Neural cell (in vitro differentiated cells): ENCODE results near the gene SLC22A14. TPM values are rescaled to one million over a fixed set of nuclear protein-coding genes. Genes with fewer than 3 reads are reported as not detected.

Experiments
- H2AFZ ChIP-seq: fragments of 200-600, 300-800 bp; sonication (generic), shearing (Covaris generic); 2 replicates; pipeline ENCODE4 v1.6.0; 2014; ENCODE audit warnings: low read depth, mild to moderate bottlenecking, antibody characterized with exemption, low read length, moderate library complexity
- H3F3A ChIP-seq: fragments of 200-600 bp; shearing (Covaris generic); 2 replicates; pipeline ENCODE4 v1.6.1; 2016; ENCODE audit warnings: mild to moderate bottlenecking, moderate library complexity, mixed read lengths, antibody characterized with exemption, low read length; ENCODE audit not compliant: insufficient read depth, poor library complexity, severe bottlenecking
- H3K27ac ChIP-seq: fragments of 200-600, 300-800 bp; sonication (generic), shearing (Covaris generic); 2 replicates; pipeline ENCODE4 v1.5.1; 2014; ENCODE audit warnings: mild to moderate bottlenecking, low read length, moderate library complexity
- H3K27me3 ChIP-seq: fragments of 300-800, 200-600 bp; sonication (generic), shearing (Covaris generic); 2 replicates; pipeline ENCODE4 v1.6.0; 2014; ENCODE audit warnings: mild to moderate bottlenecking, low read depth, low read length, moderate library complexity; ENCODE audit not compliant: insufficient read depth
- H3K36me3 ChIP-seq: fragments of 300-800, 200-600 bp; sonication (generic), shearing (Covaris generic); 2 replicates; pipeline ENCODE4 v1.5.1; 2014; ENCODE audit warnings: mild to moderate bottlenecking, antibody characterized with exemption, low read length, moderate library complexity; ENCODE audit not compliant: insufficient read depth
- H3K4me2 ChIP-seq: fragments of 300-800, 200-600 bp; sonication (generic), shearing (Covaris generic); 2 replicates; pipeline ENCODE4 v1.6.0; 2014; ENCODE audit warnings: mild to moderate bottlenecking, low read length
- H3K4me3 ChIP-seq: fragments of 300-800, 200-600 bp; sonication (generic), shearing (Covaris generic); 2 replicates; pipeline ENCODE4 v1.5.1; 2014; ENCODE audit warnings: mild to moderate bottlenecking, low read length, moderate library complexity
- H3K79me2 ChIP-seq: fragments of 200-600 bp; shearing (Covaris generic); replicated peaks from 2 replicates; pipeline ENCODE4 v1.6.0; 2014; ENCODE audit warnings: mild to moderate bottlenecking, low read length, moderate library complexity; ENCODE audit not compliant: insufficient read depth
- H3K9ac ChIP-seq: fragments of 300-800, 200-600 bp; sonication (generic), shearing (Covaris generic); 2 replicates; pipeline ENCODE4 v1.6.1; 2016; ENCODE audit warnings: mild to moderate bottlenecking, low read length, mixed read lengths
- H3K9me2 ChIP-seq: fragments of 200-600 bp; shearing (Covaris generic); 2 replicates; pipeline ENCODE4 v1.6.1; 2016; ENCODE audit warnings: mild to moderate bottlenecking, low read length, mixed read lengths; ENCODE audit not compliant: insufficient read depth
- H3K9me3 ChIP-seq: fragments of 200-600, 300-800 bp; sonication (generic), shearing (Covaris generic); 2 replicates; pipeline ENCODE4 v1.6.1; 2016; ENCODE audit warnings: mild to moderate bottlenecking, mixed run types, low read length, moderate library complexity, mixed read lengths
- H4K20me1 ChIP-seq: fragments of 200-600 bp; shearing (Covaris generic); 2 replicates; pipeline ENCODE4 v1.6.1; 2016; ENCODE audit warnings: mild to moderate bottlenecking, mixed run types; ENCODE audit not compliant: insufficient read depth
- EP300 ChIP-seq: fragments of 450-650 bp; conservative IDR thresholded peaks from 2 replicates; pipeline ENCODE4 v1.6.1; 2014; ENCODE audit warnings: antibody characterized with exemption, mild to moderate bottlenecking, moderate library complexity; ENCODE audit not compliant: poor library complexity, severe bottlenecking
- EZH2 ChIP-seq: fragments of 200-600, 300-800 bp; shearing (Covaris generic), sonication (generic); IDR thresholded peaks from 2 replicates; pipeline ENCODE4 v1.6.1; 2014; ENCODE audit warnings: antibody characterized with exemption, low read length, borderline replicate concordance, mild to moderate bottlenecking; ENCODE audit not compliant: insufficient read depth, poor library complexity, severe bottlenecking
- MXI1 ChIP-seq: fragments of 450-650 bp; conservative IDR thresholded peaks from 2 replicates; pipeline ENCODE4 v1.6.1; 2014; ENCODE audit warnings: antibody characterized with exemption, mild to moderate bottlenecking; ENCODE audit not compliant: poor library complexity, severe bottlenecking
- POLR2AphosphoS5 ChIP-seq: IDR thresholded peaks from 2 replicates; pipeline ENCODE4 v1.6.1; 2012
- RAD21 ChIP-seq: fragments of 450-650 bp; conservative IDR thresholded peaks from 2 replicates; pipeline ENCODE4 v1.6.1; 2014; ENCODE audit warnings: antibody characterized with exemption, mild to moderate bottlenecking, moderate library complexity
- SMC3 ChIP-seq: fragments of 450-650 bp; conservative IDR thresholded peaks from 2 replicates; pipeline ENCODE4 v1.6.1; 2014; ENCODE audit warnings: antibody characterized with exemption, mild to moderate bottlenecking, moderate library complexity; ENCODE audit not compliant: poor library complexity
- TAF1 ChIP-seq: IDR thresholded peaks from 2 replicates; pipeline ENCODE4 v1.6.1; 2012; ENCODE audit warnings: low read depth
- polyA plus RNA-seq: library from polyadenylated mRNA; depleted of rRNA; stranded (reverse); fragments of >200 nt; gene quantifications from 2 replicates; pipeline ENCODE4 v1.2.3, GENCODE V29; 2014
- TF ChIP-seq, protein P1 (sequence below): fragments of 450-650 bp; IDR thresholded peaks from 2 replicates; pipeline ENCODE4 v1.5.1; 2014; ENCODE audit warnings: antibody characterized with exemption, mild to moderate bottlenecking, moderate library complexity; ENCODE audit not compliant: poor library complexity, severe bottlenecking
- TF ChIP-seq, protein P2 (sequence below): IDR thresholded peaks from 2 replicates; pipeline ENCODE4 v1.6.1; 2012; ENCODE audit warnings: borderline replicate concordance

Gene SLC22A14
- polyA plus RNA-seq, 1 donor from 2014 or later = 0.25 TPM

DNA sequence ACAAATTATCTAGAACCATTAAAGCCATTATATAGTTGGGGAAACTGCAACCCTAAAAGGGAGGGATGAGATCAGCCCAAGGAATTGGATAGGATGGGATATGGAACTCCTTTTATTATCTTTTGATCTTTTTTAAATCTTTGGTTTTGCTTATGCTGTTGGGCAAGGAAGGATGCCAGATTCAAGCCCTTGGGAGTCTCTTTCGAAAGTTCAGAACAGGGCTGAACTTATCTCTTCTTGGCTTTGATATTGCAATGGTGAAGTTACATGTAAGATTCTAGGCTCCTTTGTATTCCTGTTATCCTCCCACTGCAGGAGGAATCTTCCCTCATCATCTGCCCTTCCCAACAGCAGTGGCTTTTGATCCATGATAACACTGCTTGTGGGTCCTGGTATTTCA, 26.5 kb upstream of the SLC22A14 start:
- no peaks in the 10 kb centered on the region for H3K9me3 ChIP-seq

DNA sequence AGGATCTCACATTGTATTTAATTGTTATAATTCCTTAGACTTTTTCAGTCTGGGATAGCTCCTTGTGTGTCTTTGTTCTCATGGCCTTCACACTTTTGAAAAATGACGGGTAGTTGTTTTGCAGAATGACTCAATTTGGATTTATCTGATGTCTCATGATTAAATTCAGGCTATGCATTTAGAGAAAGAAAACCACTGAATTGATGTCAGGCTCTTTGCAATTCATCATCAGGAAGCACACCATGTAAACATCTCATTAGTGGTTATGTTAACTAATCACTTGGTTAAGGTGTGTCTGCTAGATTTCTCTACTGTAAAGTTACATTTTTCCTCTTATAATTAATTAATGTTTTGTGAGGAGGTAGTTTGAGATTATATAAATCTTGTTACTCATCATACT, 24.5 kb upstream of the SLC22A14 start:
- Histone ChIP-seq H3K79me2 (no peaks in the 10 kb centered on the region), H3K9ac (no peak overlapping the region), H3K36me3 (peaks cover 8% of the 10 kb centered on the region), H3K4me3 (no peak overlapping the region), H3K27me3 (no peaks in the 10 kb centered on the region), H3K27ac (no peak overlapping the region), H3F3A (no peaks in the 10 kb centered on the region), H4K20me1 (no peaks in the 10 kb centered on the region), H3K9me3 (no peaks in the 10 kb centered on the region), H2AFZ (no peak overlapping the region), H3K4me2 (no peak overlapping the region), H3K9me2 (no peaks in the 10 kb centered on the region)
- TF ChIP-seq SMC3 (no peak), EZH2 (no peak), EP300 (no peak), RAD21 (no peak), POLR2AphosphoS5 (no peak), TAF1 (no peak), MXI1 (no peak)
- TF ChIP-seq, protein P1, sequence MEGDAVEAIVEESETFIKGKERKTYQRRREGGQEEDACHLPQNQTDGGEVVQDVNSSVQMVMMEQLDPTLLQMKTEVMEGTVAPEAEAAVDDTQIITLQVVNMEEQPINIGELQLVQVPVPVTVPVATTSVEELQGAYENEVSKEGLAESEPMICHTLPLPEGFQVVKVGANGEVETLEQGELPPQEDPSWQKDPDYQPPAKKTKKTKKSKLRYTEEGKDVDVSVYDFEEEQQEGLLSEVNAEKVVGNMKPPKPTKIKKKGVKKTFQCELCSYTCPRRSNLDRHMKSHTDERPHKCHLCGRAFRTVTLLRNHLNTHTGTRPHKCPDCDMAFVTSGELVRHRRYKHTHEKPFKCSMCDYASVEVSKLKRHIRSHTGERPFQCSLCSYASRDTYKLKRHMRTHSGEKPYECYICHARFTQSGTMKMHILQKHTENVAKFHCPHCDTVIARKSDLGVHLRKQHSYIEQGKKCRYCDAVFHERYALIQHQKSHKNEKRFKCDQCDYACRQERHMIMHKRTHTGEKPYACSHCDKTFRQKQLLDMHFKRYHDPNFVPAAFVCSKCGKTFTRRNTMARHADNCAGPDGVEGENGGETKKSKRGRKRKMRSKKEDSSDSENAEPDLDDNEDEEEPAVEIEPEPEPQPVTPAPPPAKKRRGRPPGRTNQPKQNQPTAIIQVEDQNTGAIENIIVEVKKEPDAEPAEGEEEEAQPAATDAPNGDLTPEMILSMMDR = no peak
- TF ChIP-seq, protein P2, sequence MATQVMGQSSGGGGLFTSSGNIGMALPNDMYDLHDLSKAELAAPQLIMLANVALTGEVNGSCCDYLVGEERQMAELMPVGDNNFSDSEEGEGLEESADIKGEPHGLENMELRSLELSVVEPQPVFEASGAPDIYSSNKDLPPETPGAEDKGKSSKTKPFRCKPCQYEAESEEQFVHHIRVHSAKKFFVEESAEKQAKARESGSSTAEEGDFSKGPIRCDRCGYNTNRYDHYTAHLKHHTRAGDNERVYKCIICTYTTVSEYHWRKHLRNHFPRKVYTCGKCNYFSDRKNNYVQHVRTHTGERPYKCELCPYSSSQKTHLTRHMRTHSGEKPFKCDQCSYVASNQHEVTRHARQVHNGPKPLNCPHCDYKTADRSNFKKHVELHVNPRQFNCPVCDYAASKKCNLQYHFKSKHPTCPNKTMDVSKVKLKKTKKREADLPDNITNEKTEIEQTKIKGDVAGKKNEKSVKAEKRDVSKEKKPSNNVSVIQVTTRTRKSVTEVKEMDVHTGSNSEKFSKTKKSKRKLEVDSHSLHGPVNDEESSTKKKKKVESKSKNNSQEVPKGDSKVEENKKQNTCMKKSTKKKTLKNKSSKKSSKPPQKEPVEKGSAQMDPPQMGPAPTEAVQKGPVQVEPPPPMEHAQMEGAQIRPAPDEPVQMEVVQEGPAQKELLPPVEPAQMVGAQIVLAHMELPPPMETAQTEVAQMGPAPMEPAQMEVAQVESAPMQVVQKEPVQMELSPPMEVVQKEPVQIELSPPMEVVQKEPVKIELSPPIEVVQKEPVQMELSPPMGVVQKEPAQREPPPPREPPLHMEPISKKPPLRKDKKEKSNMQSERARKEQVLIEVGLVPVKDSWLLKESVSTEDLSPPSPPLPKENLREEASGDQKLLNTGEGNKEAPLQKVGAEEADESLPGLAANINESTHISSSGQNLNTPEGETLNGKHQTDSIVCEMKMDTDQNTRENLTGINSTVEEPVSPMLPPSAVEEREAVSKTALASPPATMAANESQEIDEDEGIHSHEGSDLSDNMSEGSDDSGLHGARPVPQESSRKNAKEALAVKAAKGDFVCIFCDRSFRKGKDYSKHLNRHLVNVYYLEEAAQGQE = no peak

More for the DNA sequence above, 26.5 kb upstream of the SLC22A14 start:
- no peak overlapping the region for H3K9ac ChIP-seq
- no peaks in the 10 kb centered on the region for H4K20me1 ChIP-seq
- no peak overlapping the region for H3K27ac ChIP-seq
- no peak overlapping the region for H2AFZ ChIP-seq
- H3K27me3 ChIP-seq = no peaks in the 10 kb centered on the region
- H3F3A ChIP-seq = no peaks in the 10 kb centered on the region
- no peaks in the 10 kb centered on the region for H3K79me2 ChIP-seq
- no peak overlapping the region for H3K4me2 ChIP-seq
- H3K9me2 ChIP-seq = no peaks in the 10 kb centered on the region
- no peak overlapping the region for H3K4me3 ChIP-seq
- peaks cover 8% of the 10 kb centered on the region for H3K36me3 ChIP-seq
- TF ChIP-seq SMC3 (no peak), TAF1 (no peak), EZH2 (no peak), POLR2AphosphoS5 (no peak), RAD21 (no peak), MXI1 (no peak), EP300 (no peak)
- TF ChIP-seq, protein P1 = no peak
- TF ChIP-seq, protein P2 = no peak
